ENCODE results near the gene SPOCK1. TPM values are rescaled to one million over a fixed set of nuclear protein-coding genes. Genes with fewer than 3 reads are reported as not detected.

The SPOCK1 gene
- total RNA-seq = 198 and 423 TPM in 2 replicates

DNA sequence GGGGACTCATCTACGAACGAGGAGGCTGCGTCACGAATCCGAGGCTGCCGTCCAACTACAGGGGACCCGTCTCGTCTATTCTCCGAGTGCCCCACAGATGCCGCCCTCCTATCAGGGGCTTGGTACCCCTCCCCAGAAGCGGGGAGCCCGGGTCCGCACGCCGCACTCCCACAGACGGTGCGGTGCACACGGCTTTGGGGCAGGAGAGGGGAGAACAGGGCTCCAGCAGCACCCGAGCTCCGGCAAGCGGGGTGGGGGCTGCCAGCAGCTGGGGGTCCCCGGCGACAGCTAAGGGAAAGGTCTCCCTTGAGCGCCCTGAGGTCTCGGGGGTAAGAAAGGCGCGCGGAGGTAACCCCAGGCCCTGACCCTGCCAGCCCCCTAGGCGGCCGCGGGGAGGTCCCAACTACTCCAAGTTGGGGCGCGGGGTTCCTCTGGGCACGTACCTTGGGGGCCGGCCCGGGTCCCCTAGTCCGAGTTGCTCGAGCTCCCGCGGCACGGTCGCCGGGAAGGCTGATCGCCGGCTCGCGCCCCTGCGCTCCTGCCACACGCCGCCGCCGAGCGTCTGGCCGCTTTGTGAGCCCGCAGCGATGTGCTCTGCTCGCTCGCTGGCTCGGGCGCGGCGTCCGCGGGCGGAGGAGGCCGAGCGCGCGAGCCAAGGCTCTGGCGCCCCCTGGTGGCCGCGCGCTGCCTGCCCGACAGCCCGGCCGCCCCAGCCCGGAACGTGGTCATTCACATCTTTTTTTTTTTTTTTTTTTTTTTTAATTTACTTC lies at the start of gene SPOCK1:
TSS of gene SPOCK1 (minus strand) at position 591 of the 770 bp plus-strand sequence.

Other genes with a start within 250 kb of the SPOCK1 start
- gene KLHL3, start 236.8 kb upstream of the SPOCK1 start, total RNA-seq = 12.3 and 13.2 TPM in 2 replicates

Measured in endothelial cell of coronary artery (primary cell).